ENCODE results near the gene ARRDC2. TPM values are rescaled to one million over a fixed set of nuclear protein-coding genes. Genes with fewer than 3 reads are reported as not detected.
A peak's percentile ranks its signal among the peaks of the same experiment; 100 is the strongest.

ARRDC2 gene
- total and polyA plus RNA-seq, 10 of the 15 experiments (the other 5 are each of a cell fraction or from before 2014, with no cell fraction given), result 0.48 to 10.1 (median 4.8) TPM

- TF ChIP-seq REST (IDR thresholded peaks at IDR 0.05; ENCODE audit: low read depth, low read length) (no peak), TCF3 (IDR thresholded peaks at IDR 0.05; ENCODE audit: borderline replicate concordance, insufficient read depth, low read depth, low read length) (peak; percentile 73; the same call in 1 of the 2 replicates), GABPA (IDR thresholded peaks at IDR 0.05; ENCODE audit: low read depth) (no peak), YBX1 (IDR thresholded peaks at IDR 0.05) (no peak), TCF12 (IDR thresholded peaks at IDR 0.05; ENCODE audit: low read depth, low read length) (peak; percentile 95), BCLAF1 (IDR thresholded peaks at IDR 0.05) (no peak), BRCA1 (IDR thresholded peaks at IDR 0.05; ENCODE audit: low read depth, low read length) (no peak), IRF3 (IDR thresholded peaks at IDR 0.05) (no peak), SREBF1 (IDR thresholded peaks at IDR 0.05; ENCODE audit: low read length) (peak; percentile 47; the same call in 1 of the 2 replicates), RBBP5 (conservative IDR thresholded peaks at IDR 0.05) (no peak), TCF7 (IDR thresholded peaks at IDR 0.05; ENCODE audit: borderline replicate concordance) (no peak; the same call in 1 of the 2 replicates), POU2F2 (IDR thresholded peaks at IDR 0.05; ENCODE audit: borderline replicate concordance, low read depth, low read length) (peak; percentile 58; the same call in 1 of the 3 replicates), TARDBP (IDR thresholded peaks at IDR 0.05; ENCODE audit: borderline replicate concordance) (peak; percentile 81; the same call in 1 of the 2 replicates), ESRRA (IDR thresholded peaks at IDR 0.05; ENCODE audit: low read length) (0 out of 2 replicates have a peak, but pooled peaks have one; percentile 54), YY1 (IDR thresholded peaks at IDR 0.05; ENCODE audit: low read depth, low read length) (no peak), SMARCA5 (IDR thresholded peaks at IDR 0.05) (no peak), PKNOX1 (IDR thresholded peaks at IDR 0.05) (peak; percentile 65; the same call in 1 of the 2 replicates), SPI1 (IDR thresholded peaks at IDR 0.05; ENCODE audit: borderline replicate concordance, insufficient read depth, low read depth, low read length) (peak; percentile 77; the same call in 1 of the 2 replicates), MYB (IDR thresholded peaks at IDR 0.05; ENCODE audit: borderline replicate concordance, low read depth, low read length) (no peak), ZNF384 (IDR thresholded peaks at IDR 0.05; ENCODE audit: borderline replicate concordance, low read depth, low read length) (no peak)
- TF ChIP-seq, protein P1, sequence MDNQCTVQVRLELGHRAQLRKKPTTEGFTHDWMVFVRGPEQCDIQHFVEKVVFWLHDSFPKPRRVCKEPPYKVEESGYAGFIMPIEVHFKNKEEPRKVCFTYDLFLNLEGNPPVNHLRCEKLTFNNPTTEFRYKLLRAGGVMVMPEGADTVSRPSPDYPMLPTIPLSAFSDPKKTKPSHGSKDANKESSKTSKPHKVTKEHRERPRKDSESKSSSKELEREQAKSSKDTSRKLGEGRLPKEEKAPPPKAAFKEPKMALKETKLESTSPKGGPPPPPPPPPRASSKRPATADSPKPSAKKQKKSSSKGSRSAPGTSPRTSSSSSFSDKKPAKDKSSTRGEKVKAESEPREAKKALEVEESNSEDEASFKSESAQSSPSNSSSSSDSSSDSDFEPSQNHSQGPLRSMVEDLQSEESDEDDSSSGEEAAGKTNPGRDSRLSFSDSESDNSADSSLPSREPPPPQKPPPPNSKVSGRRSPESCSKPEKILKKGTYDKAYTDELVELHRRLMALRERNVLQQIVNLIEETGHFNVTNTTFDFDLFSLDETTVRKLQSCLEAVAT (IDR thresholded peaks at IDR 0.05), result peak; percentile 78; the same call in 1 of the 2 replicates
These were observed 36.9 kb downstream of the ARRDC2 start (continued) for GRCh38 chr19:18044825-18045304.

All from GM12878 (cell line).